SKM-1 (cell line): Measurements from ENCODE around the gene TAOK2.
"Not testable (repeated sequence)": the region's sequence is repeated elsewhere in the genome, so short reads cannot be mapped to it uniquely, and the experiment has no call there.

Source experiments
- DNase-seq: peaks from one replicate; lab custom pipeline; 2025; ENCODE audit not compliant: unreplicated experiment; lab: John Stamatoyannopoulos, UW

Gene TAOK2

GRCh38 chr16:30023586-30023985 lies 49.9 kb downstream of the TAOK2 start:
- DNase-seq, result no peak

DNA sequence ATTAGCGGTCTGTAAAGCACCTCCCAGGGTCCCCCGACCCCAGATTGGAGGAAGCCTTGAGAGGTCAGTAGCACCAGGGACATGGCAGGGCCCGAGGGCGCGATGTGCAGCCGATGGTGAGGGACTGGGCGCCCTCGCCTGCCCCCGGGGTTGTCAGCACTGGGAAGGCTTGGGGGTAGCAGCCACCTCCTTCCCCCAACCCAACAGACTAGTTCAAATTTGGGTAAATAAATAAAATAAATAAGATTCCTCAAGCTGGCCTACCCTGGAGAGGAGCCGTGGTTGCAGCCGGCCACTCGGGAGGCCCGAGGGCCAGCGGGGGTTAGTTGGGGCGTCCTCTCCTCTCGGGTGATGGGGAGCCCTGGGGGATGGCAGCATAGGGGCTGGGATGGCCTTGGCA lies 50.8 kb downstream of the TAOK2 start:
- DNase-seq, result no peak

DNA sequence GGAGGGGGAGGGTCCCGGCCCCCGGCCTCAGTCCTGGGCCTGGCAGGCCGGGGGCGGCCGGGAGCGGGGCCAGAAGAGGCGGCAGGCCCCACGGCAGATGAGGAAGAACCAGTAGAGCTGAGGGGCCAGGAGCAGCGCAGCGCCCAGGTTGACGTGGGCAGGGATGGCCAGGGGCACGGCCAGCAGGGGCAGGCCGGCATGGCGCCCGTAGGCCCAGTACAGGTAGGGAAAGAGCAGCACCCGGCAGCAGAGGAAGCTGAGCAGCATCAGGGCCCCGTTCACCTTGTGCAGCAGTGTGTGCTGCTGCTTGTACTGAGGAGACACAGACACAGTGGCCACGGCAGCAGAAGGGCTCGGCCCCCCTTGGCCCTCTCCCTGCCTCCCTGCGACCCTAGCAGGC lies 51.5 kb downstream of the TAOK2 start:
- no peak for DNase-seq

DNA sequence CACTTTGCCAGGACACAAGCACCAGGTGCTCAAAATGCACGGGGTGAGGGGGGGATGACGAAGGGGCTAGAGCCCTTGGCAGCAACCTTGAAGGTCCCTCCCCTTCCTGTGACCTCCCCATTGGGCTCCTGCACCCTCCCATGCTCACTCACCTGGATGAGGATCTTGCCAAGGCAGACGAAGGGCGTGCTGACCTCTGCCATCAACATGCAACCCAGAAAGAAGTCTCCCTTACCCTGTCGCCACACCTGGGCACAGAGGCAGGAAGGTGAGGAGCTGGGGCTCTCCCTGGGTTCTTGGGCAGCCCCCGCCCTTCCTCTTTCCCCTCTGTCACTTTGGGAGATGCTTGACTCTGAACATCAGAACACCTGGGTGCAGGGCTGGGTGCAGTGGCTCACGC lies 51.9 kb downstream of the TAOK2 start:
- no peak for DNase-seq

DNA sequence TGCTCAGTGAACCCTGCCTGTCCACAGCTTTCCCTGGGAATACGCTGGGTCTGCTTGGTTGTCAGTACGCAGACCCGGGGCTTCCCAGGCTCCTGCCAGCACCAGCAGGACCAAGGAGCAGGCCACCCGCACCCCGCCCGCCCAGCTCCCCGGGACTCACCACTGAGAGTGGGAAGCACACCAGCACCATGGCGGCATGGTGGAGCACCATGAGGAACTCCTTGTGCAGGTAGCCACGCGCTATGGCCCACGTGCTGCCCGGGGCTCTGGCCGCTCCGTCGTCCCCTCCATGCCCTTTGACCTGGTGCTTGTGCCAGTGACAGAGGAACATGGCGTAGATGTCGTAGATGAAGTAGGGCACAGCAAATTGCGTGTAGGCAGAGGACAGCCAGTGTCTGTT lies 52.8 kb downstream of the TAOK2 start:
- no peak for DNase-seq

- DNase-seq, result no peak
Measured at GRCh38 chr16:30027588-30028437, 54.1 kb downstream of the TAOK2 start.

- no peak for DNase-seq
Measured at GRCh38 chr16:30028438-30029076, 54.9 kb downstream of the TAOK2 start.

GRCh38 chr16:30030011-30030685 lies 56.5 kb downstream of the TAOK2 start:
- DNase-seq, result no peak

- DNase-seq, result no peak
Measured at GRCh38 chr16:30030841-30031413, 57.3 kb downstream of the TAOK2 start, which contains the start of gene TLCD3B. Gene TLCD3B (minus strand): TSS chr16:30031271. CDS start chr16:30030527, 744 bp downstream.

DNA sequence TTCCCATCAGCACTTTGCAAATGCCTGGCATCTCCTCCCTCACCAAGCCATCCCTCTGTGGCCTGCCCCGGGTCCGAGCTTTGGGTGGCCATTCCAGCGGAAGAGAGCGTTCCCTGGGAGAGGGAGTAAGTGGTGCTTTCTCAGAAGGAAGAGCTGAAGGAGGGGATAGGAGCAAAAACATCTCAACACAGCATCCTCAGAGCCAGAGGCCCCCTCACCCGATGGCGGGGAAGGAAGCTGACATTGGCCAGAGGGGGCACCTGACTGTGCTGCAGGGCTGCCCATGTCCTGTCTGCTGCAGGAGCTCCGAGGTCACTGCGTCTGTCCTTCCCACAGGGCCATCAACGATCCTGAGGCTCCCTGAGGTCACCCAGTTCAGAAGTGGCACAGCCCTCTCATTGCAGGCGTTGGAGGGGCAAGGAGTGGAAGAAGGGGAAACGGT lies 57.8 kb downstream of the TAOK2 start:
- DNase-seq, result no peak

GRCh38 chr16:30032083-30032819 lies 58.6 kb downstream of the TAOK2 start:
- DNase-seq, result peak; percentile 24

DNA sequence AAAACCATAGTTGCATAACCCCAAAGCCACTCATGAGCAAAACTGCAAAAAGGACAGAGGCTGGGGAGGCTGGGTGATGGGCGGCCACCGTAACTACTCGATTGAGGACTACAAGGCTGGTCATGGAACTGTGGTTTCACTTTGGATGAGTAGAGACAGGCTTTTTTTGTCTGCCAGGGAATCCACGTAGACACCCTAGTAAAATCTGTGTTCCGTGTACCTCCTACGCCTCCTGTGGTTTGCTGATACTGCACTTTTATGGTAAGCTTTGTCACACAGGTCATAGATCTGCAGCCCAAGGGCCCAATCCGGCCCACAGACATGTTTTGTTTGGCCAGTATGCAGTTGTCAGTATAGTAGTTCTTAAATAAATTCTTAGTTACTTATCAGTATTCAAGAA lies 59.6 kb downstream of the TAOK2 start:
- no peak for DNase-seq

GRCh38 chr16:30040221-30040620 lies 66.6 kb downstream of the TAOK2 start:
- no peak for DNase-seq

- not testable (repeated sequence) for DNase-seq
Measured at GRCh38 chr16:30040690-30041089, 67.0 kb downstream of the TAOK2 start.

DNA sequence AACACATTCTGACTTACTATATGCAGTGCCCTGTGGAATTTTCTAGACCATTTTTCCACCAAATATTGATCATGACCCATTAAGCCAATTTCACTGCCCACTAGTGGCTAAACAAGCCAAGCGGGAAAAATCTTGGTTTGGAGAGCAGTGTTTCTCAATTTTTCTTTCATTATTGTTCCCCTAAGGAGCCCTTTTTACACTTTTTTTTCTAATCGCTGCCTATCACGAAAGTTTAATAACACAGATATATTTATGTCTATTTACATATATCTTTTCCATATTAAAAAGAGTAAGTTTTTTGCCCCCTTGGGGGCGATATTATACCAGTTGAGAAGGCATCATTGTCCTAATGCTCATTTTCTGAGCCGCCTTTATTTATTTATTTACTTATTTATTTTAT lies 68.2 kb downstream of the TAOK2 start:
- DNase-seq, result no peak
